MM.1S (cell line): ENCODE data around the gene ZDHHC1.

Experiments used
- EZH2 ChIP-seq: fragments of 300-600 bp; sonication (generic); optimal IDR thresholded peaks from 2 replicates; pipeline ENCODE3; 2017; ENCODE audit warnings: low read depth, mild to moderate bottlenecking, antibody characterized with exemption, low read length, mixed read lengths
- EZH2phosphoT487 ChIP-seq: fragments of 300-600 bp; sonication (generic); IDR thresholded peaks from 2 replicates; pipeline ENCODE4 v1.6.1; 2018; ENCODE audit warnings: antibody characterized with exemption, low read length
- TF ChIP-seq, protein P1 (sequence below): fragments of 300-600 bp; sonication (generic); IDR thresholded peaks from 2 replicates; pipeline ENCODE4 v1.5.1; 2016; ENCODE audit warnings: antibody characterized with exemption, low read length, mixed read lengths

DNA sequence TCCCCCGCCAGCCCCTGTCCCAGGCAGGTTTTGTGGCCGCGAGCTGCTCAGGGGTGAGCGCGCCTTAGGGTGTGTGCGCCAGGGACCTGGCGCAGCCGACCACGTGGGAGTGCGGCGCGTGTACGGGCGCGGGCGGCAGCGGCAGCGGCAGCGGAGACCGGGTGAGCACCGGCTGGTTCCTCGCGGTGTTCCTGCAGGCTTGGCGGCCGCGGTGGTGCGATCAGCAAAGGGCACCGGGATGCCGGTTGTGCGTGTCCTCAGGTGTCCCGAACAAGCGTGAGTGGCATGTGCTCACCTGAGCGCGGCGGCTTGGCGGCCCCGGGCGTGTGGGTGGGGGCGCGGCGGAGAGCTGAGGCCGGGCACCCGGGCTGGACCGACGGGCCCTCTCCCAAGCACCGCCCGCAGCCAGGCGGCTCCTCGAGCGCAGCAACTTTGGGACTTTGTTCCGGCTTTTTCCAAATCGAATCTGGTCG lies 14.3 kb upstream of the ZDHHC1 start:
- TF ChIP-seq EZH2 (no peak), EZH2phosphoT487 (no peak)
- TF ChIP-seq, protein P1, sequence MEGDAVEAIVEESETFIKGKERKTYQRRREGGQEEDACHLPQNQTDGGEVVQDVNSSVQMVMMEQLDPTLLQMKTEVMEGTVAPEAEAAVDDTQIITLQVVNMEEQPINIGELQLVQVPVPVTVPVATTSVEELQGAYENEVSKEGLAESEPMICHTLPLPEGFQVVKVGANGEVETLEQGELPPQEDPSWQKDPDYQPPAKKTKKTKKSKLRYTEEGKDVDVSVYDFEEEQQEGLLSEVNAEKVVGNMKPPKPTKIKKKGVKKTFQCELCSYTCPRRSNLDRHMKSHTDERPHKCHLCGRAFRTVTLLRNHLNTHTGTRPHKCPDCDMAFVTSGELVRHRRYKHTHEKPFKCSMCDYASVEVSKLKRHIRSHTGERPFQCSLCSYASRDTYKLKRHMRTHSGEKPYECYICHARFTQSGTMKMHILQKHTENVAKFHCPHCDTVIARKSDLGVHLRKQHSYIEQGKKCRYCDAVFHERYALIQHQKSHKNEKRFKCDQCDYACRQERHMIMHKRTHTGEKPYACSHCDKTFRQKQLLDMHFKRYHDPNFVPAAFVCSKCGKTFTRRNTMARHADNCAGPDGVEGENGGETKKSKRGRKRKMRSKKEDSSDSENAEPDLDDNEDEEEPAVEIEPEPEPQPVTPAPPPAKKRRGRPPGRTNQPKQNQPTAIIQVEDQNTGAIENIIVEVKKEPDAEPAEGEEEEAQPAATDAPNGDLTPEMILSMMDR, result no peak
